WERI-Rb-1 (cell line): ENCODE data around the gene RUNDC1.
"Not testable (repeated sequence)": the region's sequence is repeated elsewhere in the genome, so short reads cannot be mapped to it uniquely, and the experiment has no call there.

ENCODE experiments used
- DNase-seq: peaks from one replicate; pipeline ENCODE4 v3.0.0-alpha.2; 2020
- H3K27ac ChIP-seq: fragments of 250-450 bp; sonication (Bioruptor Pico); 2 replicates; pipeline ENCODE4 v1.5.1; 2020; ENCODE audit warnings: mild to moderate bottlenecking, moderate library complexity
- H3K27me3 ChIP-seq: fragments of 250-450 bp; sonication (Bioruptor Pico); 2 replicates; pipeline ENCODE4 v1.5.1; 2021; ENCODE audit warnings: mild to moderate bottlenecking, low read depth, moderate library complexity; ENCODE audit not compliant: insufficient read depth, severe bottlenecking
- H3K36me3 ChIP-seq: fragments of 250-450 bp; sonication (Bioruptor Pico); 2 replicates; pipeline ENCODE4 v1.5.1; 2020; ENCODE audit warnings: mild to moderate bottlenecking, moderate library complexity
- H3K4me3 ChIP-seq: 2 replicates; pipeline ENCODE4 v1.5.1; 2011; ENCODE audit warnings: low read depth, mild to moderate bottlenecking, control low read depth, low read length
- H3K9me3 ChIP-seq: fragments of 250-450 bp; sonication (Bioruptor Pico); 2 replicates; pipeline ENCODE4 v1.5.1; 2021; ENCODE audit warnings: mild to moderate bottlenecking, moderate library complexity; ENCODE audit not compliant: severe bottlenecking
- TF ChIP-seq, protein P1 (sequence below): IDR thresholded peaks from 2 replicates; pipeline ENCODE4 v1.5.1; 2011; ENCODE audit warnings: low read depth, mild to moderate bottlenecking, control low read depth, inconsistent platforms, low read length

Gene RUNDC1

DNA sequence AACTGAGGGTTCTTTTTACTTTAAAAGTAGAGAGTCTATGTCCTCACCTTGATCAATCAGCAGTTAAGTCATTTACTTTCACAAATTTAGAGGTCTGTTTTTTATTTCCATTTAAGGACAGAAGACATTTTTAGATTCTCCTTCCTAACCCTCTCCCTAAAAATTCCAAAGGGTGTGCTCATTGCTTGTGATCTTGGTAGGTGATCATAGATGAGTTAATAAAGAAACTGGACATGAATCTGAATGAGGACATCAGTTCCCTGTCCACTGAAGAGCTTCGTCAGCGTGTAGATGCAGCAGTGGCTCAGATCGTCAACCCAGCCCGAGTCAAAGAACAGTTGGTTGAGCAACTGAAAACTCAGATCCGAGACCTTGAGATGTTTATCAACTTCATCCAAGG is 8.8 kb downstream of the RUNDC1 start:
- no peak for DNase-seq
- H3K27ac ChIP-seq = no peak overlapping the region
- TF ChIP-seq, protein P1, sequence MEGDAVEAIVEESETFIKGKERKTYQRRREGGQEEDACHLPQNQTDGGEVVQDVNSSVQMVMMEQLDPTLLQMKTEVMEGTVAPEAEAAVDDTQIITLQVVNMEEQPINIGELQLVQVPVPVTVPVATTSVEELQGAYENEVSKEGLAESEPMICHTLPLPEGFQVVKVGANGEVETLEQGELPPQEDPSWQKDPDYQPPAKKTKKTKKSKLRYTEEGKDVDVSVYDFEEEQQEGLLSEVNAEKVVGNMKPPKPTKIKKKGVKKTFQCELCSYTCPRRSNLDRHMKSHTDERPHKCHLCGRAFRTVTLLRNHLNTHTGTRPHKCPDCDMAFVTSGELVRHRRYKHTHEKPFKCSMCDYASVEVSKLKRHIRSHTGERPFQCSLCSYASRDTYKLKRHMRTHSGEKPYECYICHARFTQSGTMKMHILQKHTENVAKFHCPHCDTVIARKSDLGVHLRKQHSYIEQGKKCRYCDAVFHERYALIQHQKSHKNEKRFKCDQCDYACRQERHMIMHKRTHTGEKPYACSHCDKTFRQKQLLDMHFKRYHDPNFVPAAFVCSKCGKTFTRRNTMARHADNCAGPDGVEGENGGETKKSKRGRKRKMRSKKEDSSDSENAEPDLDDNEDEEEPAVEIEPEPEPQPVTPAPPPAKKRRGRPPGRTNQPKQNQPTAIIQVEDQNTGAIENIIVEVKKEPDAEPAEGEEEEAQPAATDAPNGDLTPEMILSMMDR = no peak
- peaks cover 90% of the 10 kb centered on the region for H3K36me3 ChIP-seq
- H3K27me3 ChIP-seq = no peaks in the 10 kb centered on the region
- H3K9me3 ChIP-seq = no peaks in the 10 kb centered on the region
- H3K4me3 ChIP-seq = no peak overlapping the region

DNA sequence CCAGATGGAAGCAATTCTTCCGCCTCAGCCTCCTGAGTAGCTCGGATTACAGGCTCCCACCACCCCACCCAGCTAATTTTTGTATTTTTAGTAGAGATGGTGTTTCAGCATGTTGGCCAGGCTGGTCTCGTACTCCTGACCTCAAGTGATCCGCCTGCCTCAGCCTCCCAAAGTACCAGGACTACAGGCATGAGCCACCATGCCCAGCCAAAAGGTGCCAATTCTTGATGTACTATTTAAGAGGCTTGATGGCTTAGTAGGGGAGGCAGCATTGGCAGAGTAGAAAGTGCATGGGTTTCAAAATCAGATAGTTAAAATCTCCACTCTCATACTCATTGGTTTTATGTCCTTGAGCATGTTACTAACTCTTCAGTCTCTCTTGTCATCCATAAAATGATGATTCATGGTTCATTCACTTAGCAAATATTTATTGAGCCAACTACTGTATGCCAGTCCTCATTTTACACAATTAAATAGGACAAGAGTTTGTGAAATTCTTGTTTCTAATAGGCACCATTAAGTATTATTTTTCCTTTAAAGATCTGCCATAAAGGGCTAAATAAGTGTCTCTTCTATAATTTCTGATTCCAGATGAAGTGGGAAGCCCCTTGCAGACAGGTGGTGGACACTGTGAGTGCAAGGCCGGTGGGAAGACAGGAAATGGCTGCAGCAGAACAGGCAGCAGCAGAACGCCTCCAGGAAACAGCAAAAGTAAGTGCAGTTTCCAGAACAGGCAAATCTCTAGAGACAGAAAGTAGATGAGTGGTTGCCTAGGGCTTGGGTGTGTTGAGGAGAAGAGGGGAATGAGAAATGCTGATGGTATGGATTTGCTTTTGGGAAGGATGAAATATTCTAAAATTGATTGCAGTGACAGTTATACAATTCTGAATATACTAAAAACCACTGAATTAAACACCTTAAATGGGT is 9.6 kb downstream of the RUNDC1 start:
- TF ChIP-seq, protein P1 = no peak
- Histone ChIP-seq H3K4me3 (no peak overlapping the region), H3K27me3 (no peaks in the 10 kb centered on the region), H3K27ac (no peak overlapping the region), H3K9me3 (no peaks in the 10 kb centered on the region), H3K36me3 (peaks cover 84% of the 10 kb centered on the region)
- no peak for DNase-seq

DNA sequence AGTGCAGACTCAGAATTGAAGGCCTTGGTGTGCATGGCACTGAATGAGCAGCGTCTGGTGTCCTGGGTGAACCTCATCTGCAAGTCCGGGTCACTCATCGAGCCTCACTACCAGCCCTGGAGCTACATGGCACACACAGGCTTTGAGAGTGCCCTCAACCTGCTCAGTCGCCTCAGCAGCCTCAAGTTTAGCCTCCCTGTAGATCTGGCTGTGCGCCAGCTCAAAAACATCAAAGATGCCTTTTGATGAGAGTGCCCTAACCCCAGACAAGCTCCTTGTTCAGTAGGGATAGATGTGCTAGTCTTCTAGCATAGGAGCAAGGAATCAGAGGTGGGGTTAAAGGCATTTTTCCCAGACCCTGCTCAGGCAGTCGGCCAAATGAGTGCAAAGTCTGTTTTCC is 11.1 kb downstream of the RUNDC1 start:
- no peaks in the 10 kb centered on the region for H3K27me3 ChIP-seq
- no peak for DNase-seq
- TF ChIP-seq, protein P1 = no peak
- H3K4me3 ChIP-seq = no peak overlapping the region
- H3K36me3 ChIP-seq = peaks cover 71% of the 10 kb centered on the region
- no peak overlapping the region for H3K27ac ChIP-seq
- H3K9me3 ChIP-seq = no peaks in the 10 kb centered on the region

GRCh38 chr17:42992872-42993271 is 12.5 kb downstream of the RUNDC1 start:
- no peaks in the 10 kb centered on the region for H3K27me3 ChIP-seq
- H3K9me3 ChIP-seq = no peaks in the 10 kb centered on the region
- no peak overlapping the region for H3K4me3 ChIP-seq
- no peak for DNase-seq
- H3K27ac ChIP-seq = no peak overlapping the region
- H3K36me3 ChIP-seq = peaks cover 57% of the 10 kb centered on the region
- TF ChIP-seq, protein P1 = no peak

DNA sequence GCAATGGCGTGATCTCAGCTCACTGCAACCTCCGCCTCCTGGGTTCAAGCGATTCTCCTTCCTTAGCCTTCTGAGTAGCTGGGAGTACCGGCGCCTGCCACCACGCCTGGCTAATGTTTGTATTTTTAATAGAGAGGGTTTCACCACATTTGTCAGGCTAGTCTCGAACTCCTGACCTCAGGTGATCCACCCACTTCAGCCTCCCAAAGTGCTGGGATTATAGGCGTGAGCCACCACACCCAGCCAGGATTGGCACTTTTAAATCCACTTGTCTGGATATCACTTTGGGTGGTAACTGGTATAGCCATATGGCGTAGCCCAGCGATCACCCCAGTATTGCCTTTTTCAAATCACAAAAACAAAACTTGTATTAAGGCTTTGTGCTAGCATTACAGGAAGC is 13.5 kb downstream of the RUNDC1 start:
- H3K27me3 ChIP-seq, H3K9me3 ChIP-seq, H3K27ac ChIP-seq, DNase-seq, H3K4me3 ChIP-seq: not testable (repeated sequence)
- H3K36me3 ChIP-seq = peaks cover 51% of the 10 kb centered on the region

GRCh38 chr17:42997390-42997983 is 17.1 kb downstream of the RUNDC1 start:
- TF ChIP-seq, protein P1 = no peak
- Histone ChIP-seq H3K27me3 (no peaks in the 10 kb centered on the region), H3K27ac (peak overlapping the region; percentile 55), H3K9me3 (no peaks in the 10 kb centered on the region), H3K4me3 (peak overlapping the region; percentile 85), H3K36me3 (peaks cover 52% of the 10 kb centered on the region)
- peak; percentile 51 for DNase-seq
